Naive B cell (primary cell): Measurements from ENCODE around the gene SH3BP1. TPM values are rescaled to one million over a fixed set of nuclear protein-coding genes. Genes with fewer than 3 reads are reported as not detected.
"Not testable (repeated sequence)": the region's sequence is repeated elsewhere in the genome, so short reads cannot be mapped to it uniquely, and the experiment has no call there.

Source experiments
- ATAC-seq, 2 donors: fragments of 150-1000 bp; cut with Tn5 transposase; 2 replicates each; pipeline ENCODE4 v1.10.0; 2021; ENCODE audit warnings: low read depth in 2 of 2, mild to moderate bottlenecking in 2 of 2, moderate library complexity in 2 of 2
- DNase-seq: peaks from one replicate; pipeline ENCODE4 v3.0.0; 2022
- H3K27ac Mint-ChIP-seq, 6 donors: one replicate each; pipeline ENCODE4 v1.8.0; 2020 to 2022; ENCODE audit warnings: mild to moderate bottlenecking in 6 of 6, mixed read lengths in 6 of 6, moderate library complexity in 5 of 6, inconsistent platforms in 2 of 6
- H3K27me3 Mint-ChIP-seq, 3 donors: one replicate each; pipeline ENCODE4 v1.8.0; 2021 to 2022; ENCODE audit warnings: mixed read lengths in 3 of 3, mild to moderate bottlenecking in 1 of 3
- H3K36me3 Mint-ChIP-seq, 2 donors: one replicate each; pipeline ENCODE4 v1.8.0; 2020 to 2022; ENCODE audit warnings: mixed read lengths in 2 of 2, inconsistent platforms in 1 of 2, mild to moderate bottlenecking in 1 of 2
- H3K4me1 Mint-ChIP-seq, 3 donors: one replicate each; pipeline ENCODE4 v1.8.0; 2020 to 2022; ENCODE audit warnings: mixed read lengths in 3 of 3, inconsistent platforms in 1 of 3, mild to moderate bottlenecking in 1 of 3, moderate library complexity in 1 of 3
- H3K4me3 Mint-ChIP-seq, 8 donors: one replicate each; pipeline ENCODE4 v1.8.0; 2020 to 2022; ENCODE audit warnings: mild to moderate bottlenecking in 8 of 8, mixed read lengths in 8 of 8, moderate library complexity in 8 of 8, inconsistent platforms in 2 of 8
- H3K9me3 Mint-ChIP-seq, 7 donors: one replicate each; pipeline ENCODE4 v1.8.0; 2020 to 2022; ENCODE audit warnings: mixed read lengths in 7 of 7, mild to moderate bottlenecking in 5 of 7, inconsistent platforms in 2 of 7, moderate library complexity in 1 of 7
- polyA plus RNA-seq, 6 donors: library from polyadenylated mRNA; unstranded; fragments of 300-500 nt; fragmentation: Illumina TruSeq; gene quantifications; one replicate each; pipeline ENCODE4 v1.2.3, GENCODE V29; 2021; ENCODE audit warnings: low read depth in 6 of 6

The SH3BP1 gene
- polyA plus RNA-seq, result 1 to 10 TPM; 2.7 to 8.0 (median 3.2) TPM

DNA sequence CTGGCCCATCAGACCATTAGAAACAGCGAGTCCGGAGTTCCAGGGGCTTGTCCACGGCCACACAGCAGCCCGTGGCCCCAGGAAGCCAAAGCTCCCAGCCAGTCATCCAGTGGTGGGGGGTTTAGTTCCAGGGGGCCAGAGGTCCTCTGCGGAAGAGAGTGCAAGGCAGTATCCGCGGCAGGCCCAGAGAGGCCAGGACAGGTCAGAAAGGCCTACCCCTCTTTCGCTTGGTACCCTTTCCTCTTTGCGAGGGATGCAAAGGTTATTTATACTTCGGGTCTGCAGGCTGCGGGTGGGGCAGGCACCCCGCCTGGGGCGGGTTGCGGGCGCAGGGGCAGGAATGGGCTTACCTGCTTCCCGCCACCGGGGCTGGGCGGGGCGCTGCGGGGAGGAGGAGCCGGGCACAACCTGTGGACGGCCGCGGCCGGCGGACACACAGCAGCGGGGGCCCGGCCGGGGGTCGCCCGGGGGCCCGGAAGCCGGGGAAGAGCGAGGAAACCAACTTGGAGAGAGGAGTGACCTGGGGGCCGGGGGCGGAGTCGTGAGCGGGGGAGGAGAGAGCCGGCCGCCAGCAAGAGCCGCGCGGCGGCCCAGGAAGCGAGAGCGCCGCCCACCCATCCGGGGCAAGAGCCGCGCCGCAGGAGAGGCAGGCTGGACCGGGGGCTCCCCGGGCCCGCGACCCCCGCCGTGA, at the start of gene SH3BP1:
SH3BP1 (plus strand) TSS at position 600 of the 691 bp plus-strand sequence. CDS start 119 bp downstream, outside the sequence.
- DNase-seq, result peak; percentile 50
- Mint-ChIP-seq H3K9me3 (no peaks in the 10 kb centered on the region), H3K27me3 (no peaks in the 10 kb centered on the region), H3K27ac (peak within 1 kb of the TSS; percentile 53 to 98 (median 96)), H3K4me1 (peaks cover 40 to 64% (median 63%) of the 10 kb centered on the region in 3 donors), H3K4me3 (peak within 1 kb of the TSS; percentile 91 to 99 (median 94)), H3K36me3 (no peaks in the 10 kb centered on the region)
- peak; percentile 43 to 48 for ATAC-seq

- not testable (repeated sequence) for H3K9me3 Mint-ChIP-seq, H3K4me3 Mint-ChIP-seq, H3K36me3 Mint-ChIP-seq, ATAC-seq, H3K27ac Mint-ChIP-seq, DNase-seq
- H3K4me1 Mint-ChIP-seq, result peaks cover 11 to 16% (median 12%) of the 10 kb centered on the region in 3 donors
- H3K27me3 Mint-ChIP-seq, result peaks cover 7 to 26% (median 10%) of the 10 kb centered on the region in 3 donors
Measured at GRCh38 chr22:37591081-37591480, 48.4 kb upstream of the SH3BP1 start.

DNA sequence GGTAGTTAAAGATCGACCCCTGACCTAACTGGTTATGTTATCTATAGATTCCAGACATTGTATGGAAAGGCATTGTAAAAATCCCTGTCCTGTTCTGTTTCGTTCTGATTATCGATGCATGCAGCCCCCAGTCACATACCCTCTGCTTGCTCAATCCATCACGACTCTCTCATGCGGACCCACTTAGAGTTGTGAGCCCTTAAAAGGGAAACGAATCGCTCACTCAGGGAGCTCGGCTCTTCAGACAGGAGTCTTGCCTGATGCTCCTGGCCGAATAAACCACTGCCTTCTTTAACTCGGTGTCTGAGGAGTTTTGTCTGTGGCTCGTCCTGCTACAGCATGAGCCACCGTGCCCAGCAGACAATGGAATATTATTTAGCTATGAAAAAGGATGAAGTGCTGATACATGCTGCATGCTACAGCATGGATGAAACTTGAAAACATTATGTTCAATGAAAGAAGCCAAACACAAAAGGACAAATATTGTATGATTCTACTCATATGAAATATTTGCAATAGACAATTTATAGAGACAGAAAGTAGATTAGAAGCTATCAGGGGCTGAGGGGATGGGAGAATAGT, 47.6 kb upstream of the SH3BP1 start:
- no peak for DNase-seq
- Mint-ChIP-seq H3K9me3 (no peaks in the 10 kb centered on the region), H3K27ac (peak overlapping the region in 1 of 6 donors; percentile 8)

DNA sequence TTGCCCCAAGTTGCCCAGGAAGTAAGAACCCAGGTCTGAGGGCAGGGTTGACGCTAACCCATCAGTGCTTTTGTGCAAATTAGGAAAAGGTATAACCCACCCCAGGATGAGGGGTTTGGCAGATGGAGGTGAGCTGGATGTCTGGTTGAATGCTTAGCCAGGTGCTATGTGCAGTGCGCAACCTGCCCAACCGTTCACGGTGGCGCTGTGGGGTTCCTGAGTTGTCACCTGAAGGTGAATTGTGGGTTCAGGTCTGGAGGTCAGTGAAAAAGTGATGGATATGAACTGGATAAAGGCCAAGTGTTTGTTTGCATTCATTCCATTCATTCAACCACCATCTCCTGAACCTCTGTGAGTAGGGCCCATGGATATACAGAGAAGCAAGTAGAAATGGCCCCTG, 45.2 kb upstream of the SH3BP1 start:
- DNase-seq (no peak), ATAC-seq (no peak)
- Mint-ChIP-seq H3K4me3 (no peak overlapping the region), H3K4me1 (peaks cover 11 to 16% (median 12%) of the 10 kb centered on the region in 3 donors), H3K9me3 (no peaks in the 10 kb centered on the region), H3K27ac (no peak overlapping the region), H3K36me3 (no peaks in the 10 kb centered on the region), H3K27me3 (peaks cover 0 to 12% (median 9%) of the 10 kb centered on the region in 3 donors)

More for the DNA sequence above, 47.6 kb upstream of the SH3BP1 start:
- H3K4me1 Mint-ChIP-seq, result peaks cover 11 to 16% (median 12%) of the 10 kb centered on the region in 3 donors
- peak overlapping the region in 7 of 8 donors; percentile 50 to 87 (median 84) for H3K4me3 Mint-ChIP-seq
- no peaks in the 10 kb centered on the region for H3K36me3 Mint-ChIP-seq
- H3K27me3 Mint-ChIP-seq, result peaks cover 7 to 23% (median 16%) of the 10 kb centered on the region in 3 donors
- peak in 1 of 2 donors; percentile 14 for ATAC-seq

- DNase-seq (no peak), ATAC-seq (no peak)
- Mint-ChIP-seq H3K36me3 (no peaks in the 10 kb centered on the region), H3K4me3 (no peak overlapping the region), H3K4me1 (peaks cover 0 to 5% (median 0%) of the 10 kb centered on the region in 3 donors), H3K27me3 (peaks cover 10 to 27% (median 14%) of the 10 kb centered on the region in 3 donors), H3K9me3 (no peaks in the 10 kb centered on the region), H3K27ac (peak overlapping the region in 1 of 6 donors; percentile 26)
Measured at GRCh38 chr22:37599153-37599552, 40.3 kb upstream of the SH3BP1 start.

DNA sequence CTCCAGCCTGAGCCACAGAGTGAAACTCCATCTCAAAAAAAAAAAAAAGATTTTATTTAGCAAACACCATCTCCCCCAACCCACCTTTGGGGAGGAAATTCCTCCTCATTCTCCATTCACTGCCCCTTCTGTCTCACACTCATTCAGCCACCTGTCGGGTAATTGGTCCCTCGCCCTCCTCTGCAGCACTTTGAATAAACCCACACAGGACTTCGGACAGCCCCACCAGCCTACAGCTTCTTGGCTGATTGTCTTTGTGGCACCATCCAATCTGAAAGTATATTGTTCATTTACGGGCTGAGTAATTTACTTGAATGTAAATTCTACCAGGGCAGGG, 38.3 kb upstream of the SH3BP1 start:
- Mint-ChIP-seq H3K9me3 (no peaks in the 10 kb centered on the region), H3K36me3 (no peaks in the 10 kb centered on the region), H3K4me1 (peaks cover 0 to 5% (median 0%) of the 10 kb centered on the region in 3 donors), H3K27me3 (peaks cover 19 to 41% (median 20%) of the 10 kb centered on the region in 3 donors), H3K4me3 (no peak overlapping the region), H3K27ac (no peak overlapping the region)
- DNase-seq (no peak), ATAC-seq (no peak)

GRCh38 chr22:37601540-37602442, 37.7 kb upstream of the SH3BP1 start:
- Mint-ChIP-seq H3K36me3 (no peaks in the 10 kb centered on the region), H3K27ac (no peak overlapping the region), H3K27me3 (peaks cover 14 to 41% (median 20%) of the 10 kb centered on the region in 3 donors), H3K9me3 (no peaks in the 10 kb centered on the region), H3K4me1 (peaks cover under 1 to 5% (median under 1%) of the 10 kb centered on the region in 3 donors), H3K4me3 (peak overlapping the region in 1 of 8 donors; percentile 18)
- DNase-seq, result no peak
- ATAC-seq, result no peak

- not testable (repeated sequence) for DNase-seq, H3K36me3 Mint-ChIP-seq, H3K9me3 Mint-ChIP-seq, ATAC-seq, H3K27ac Mint-ChIP-seq
- Mint-ChIP-seq H3K27me3 (peaks cover 13 to 41% (median 20%) of the 10 kb centered on the region in 3 donors), H3K4me1 (peaks cover 9 to 11% (median 10%) of the 10 kb centered on the region in 3 donors), H3K4me3 (peak overlapping the region in 1 of 8 donors; percentile 18)
Measured at GRCh38 chr22:37602546-37603277, 36.8 kb upstream of the SH3BP1 start.

- DNase-seq (no peak), ATAC-seq (no peak)
- Mint-ChIP-seq H3K9me3 (no peaks in the 10 kb centered on the region), H3K27me3 (peaks cover 13 to 38% (median 20%) of the 10 kb centered on the region in 3 donors), H3K4me3 (peak overlapping the region in 1 of 8 donors; percentile 65), H3K4me1 (peaks cover 15 to 21% (median 16%) of the 10 kb centered on the region in 3 donors), H3K36me3 (no peaks in the 10 kb centered on the region), H3K27ac (peak overlapping the region in 1 of 6 donors; percentile 69)
Measured at GRCh38 chr22:37604074-37604473, 35.4 kb upstream of the SH3BP1 start.

- H3K27ac Mint-ChIP-seq, result no peak overlapping the region
- DNase-seq (no peak), ATAC-seq (no peak)
- H3K4me1 Mint-ChIP-seq, result peaks cover 23 to 28% (median 24%) of the 10 kb centered on the region in 3 donors
- H3K36me3 Mint-ChIP-seq, result no peaks in the 10 kb centered on the region
- H3K4me3 Mint-ChIP-seq, result no peak overlapping the region
- H3K27me3 Mint-ChIP-seq, result peaks cover 13 to 35% (median 20%) of the 10 kb centered on the region in 3 donors
- no peaks in the 10 kb centered on the region for H3K9me3 Mint-ChIP-seq
Measured at GRCh38 chr22:37604875-37605274, 34.6 kb upstream of the SH3BP1 start.

DNA sequence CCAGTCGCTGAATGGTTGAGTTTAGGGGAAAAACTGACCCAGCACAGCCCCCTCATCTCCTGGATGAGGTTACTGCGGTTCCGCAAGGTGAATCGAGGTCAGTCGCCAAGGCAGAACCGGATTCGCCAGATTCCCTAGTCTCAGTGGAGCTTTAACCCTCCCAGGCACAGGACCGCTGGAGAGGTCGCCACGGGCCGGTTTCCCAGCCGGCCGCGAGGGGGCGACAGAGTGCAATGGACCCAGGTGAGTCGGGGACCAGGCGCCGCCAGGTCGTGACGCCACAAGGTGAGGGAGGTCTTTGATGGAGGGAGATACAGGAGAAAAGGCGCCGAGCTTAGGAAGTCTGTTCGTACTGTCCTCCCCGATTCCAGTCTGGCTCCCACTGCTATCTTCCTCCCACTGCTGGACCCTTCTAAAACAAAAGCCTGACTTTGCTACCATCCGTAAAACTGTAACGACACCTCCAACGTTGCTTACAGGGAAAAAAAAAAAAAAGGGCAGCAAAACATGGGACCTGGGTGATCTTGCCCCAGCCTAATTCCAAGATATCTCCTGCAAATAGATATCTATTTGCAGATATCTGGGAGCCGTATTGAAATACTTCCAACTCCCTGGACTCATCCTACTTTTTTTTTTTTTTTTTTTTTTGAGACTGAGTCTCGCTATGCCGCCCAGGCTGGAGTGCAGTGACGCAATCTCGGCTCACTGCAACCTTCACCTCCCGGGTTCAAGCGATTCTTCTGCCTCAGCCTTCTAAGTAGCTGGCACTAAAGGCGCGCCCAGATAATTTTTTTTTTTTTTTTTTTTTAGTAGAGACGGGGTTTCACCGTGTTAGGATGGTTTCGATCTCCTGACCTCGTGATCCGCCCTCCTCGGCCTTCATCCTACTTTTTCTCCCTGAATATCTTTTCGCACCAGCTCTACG, 32.2 kb upstream of the SH3BP1 start:
- peak; percentile 29 to 31 for ATAC-seq
- no peaks in the 10 kb centered on the region for H3K9me3 Mint-ChIP-seq
- H3K27ac Mint-ChIP-seq, result peak overlapping the region; percentile 97 to 99 (median 98)
- no peaks in the 10 kb centered on the region for H3K36me3 Mint-ChIP-seq
- DNase-seq, result peak; percentile 84
- H3K4me3 Mint-ChIP-seq, result peak overlapping the region; percentile 85 to 95 (median 92)
- peaks cover 25 to 35% (median 30%) of the 10 kb centered on the region in 3 donors for H3K4me1 Mint-ChIP-seq
- peaks cover 4 to 20% (median 10%) of the 10 kb centered on the region in 3 donors for H3K27me3 Mint-ChIP-seq
